M059J (cell line): Measurements from ENCODE around the gene RPUSD3. TPM values are rescaled to one million over a fixed set of nuclear protein-coding genes. Genes with fewer than 3 reads are reported as not detected.

Source experiments
- DNase-seq: peaks from one replicate; pipeline ENCODE4 v3.0.0-alpha.2; 2012; ENCODE audit warnings: low read depth
- total RNA-seq: library from RNA; depleted of rRNA; stranded (reverse); fragments of >200 nt; shearing (Covaris generic); gene quantifications from 2 replicates; pipeline ENCODE4 v1.2.3, GENCODE V29; 2014

The RPUSD3 gene
- total RNA-seq, 1 experiment from 2014 or later = 22.3 TPM

- no peak for DNase-seq
Measured at GRCh38 chr3:9834520-9835380, 9.1 kb downstream of the RPUSD3 start.

GRCh38 chr3:9833078-9833477 lies 10.7 kb downstream of the RPUSD3 start:
- DNase-seq = no peak

- no peak for DNase-seq
Measured at GRCh38 chr3:9831253-9831652, 12.6 kb downstream of the RPUSD3 start.

GRCh38 chr3:9828801-9829755 lies 14.7 kb downstream of the RPUSD3 start:
- DNase-seq = no peak

GRCh38 chr3:9826815-9827573 lies 16.8 kb downstream of the RPUSD3 start:
- no peak for DNase-seq

- DNase-seq = no peak
Measured at GRCh38 chr3:9825451-9826040, 18.3 kb downstream of the RPUSD3 start.

GRCh38 chr3:9820946-9821345 lies 22.9 kb downstream of the RPUSD3 start:
- no peak for DNase-seq

- no peak for DNase-seq
Measured at GRCh38 chr3:9820543-9820942, 23.3 kb downstream of the RPUSD3 start.

GRCh38 chr3:9818666-9819335 lies 25.0 kb downstream of the RPUSD3 start:
- DNase-seq = no peak

- no peak for DNase-seq
Measured at GRCh38 chr3:9817436-9817835, 26.4 kb downstream of the RPUSD3 start.

- no peak for DNase-seq
Measured at GRCh38 chr3:9815986-9816385, 27.8 kb downstream of the RPUSD3 start.

- no peak for DNase-seq
Measured at GRCh38 chr3:9812870-9813483, 30.8 kb downstream of the RPUSD3 start.

GRCh38 chr3:9810846-9811245 lies 33.0 kb downstream of the RPUSD3 start:
- DNase-seq = no peak

- DNase-seq = no peak
Measured at GRCh38 chr3:9810433-9810770, 33.4 kb downstream of the RPUSD3 start.

GRCh38 chr3:9809615-9810432 lies 34.0 kb downstream of the RPUSD3 start, which contains the start of gene TTLL3:
TTLL3 (plus strand) TSS chr3:9810262; CDS start chr3:9810662, 400 bp downstream.
- DNase-seq = peak; percentile 63

GRCh38 chr3:9809239-9809614 lies 34.6 kb downstream of the RPUSD3 start:
- DNase-seq = peak; percentile 32

- peak; percentile 55 for DNase-seq
Measured at GRCh38 chr3:9808345-9809037, 35.3 kb downstream of the RPUSD3 start.

- no peak for DNase-seq
Measured at GRCh38 chr3:9807981-9808344, 35.8 kb downstream of the RPUSD3 start.
